GM10266 (cell line): ENCODE measurements around the gene ANKRD39.

Experiments
- DNase-seq: peaks from one replicate; pipeline ENCODE4 v3.0.0; 2012; ENCODE audit errors: extremely low spot score
- CTCF ChIP-seq: IDR thresholded peaks from 2 replicates; pipeline ENCODE4 v1.5.1; 2012; ENCODE audit warnings: mild to moderate bottlenecking, low read depth; ENCODE audit not compliant: control insufficient read depth, insufficient read depth; ENCODE audit errors: missing control alignments

ANKRD39 gene

GRCh38 chr2:96874198-96874831 lies 16.5 kb upstream of the ANKRD39 start:
- TF ChIP-seq CTCF, result no peak
- peak; percentile 63 for DNase-seq

GRCh38 chr2:96873651-96874096 lies 15.9 kb upstream of the ANKRD39 start:
- DNase-seq, result no peak
- no peak for TF ChIP-seq CTCF

- no peak for TF ChIP-seq CTCF
- DNase-seq, result no peak
Observed at GRCh38 chr2:96872591-96873349, 15.0 kb upstream of the ANKRD39 start.

GRCh38 chr2:96870626-96871255 lies 12.9 kb upstream of the ANKRD39 start:
- no peak for TF ChIP-seq CTCF
- no peak for DNase-seq

- DNase-seq, result peak; percentile 79
- TF ChIP-seq CTCF, result no peak
Observed at GRCh38 chr2:96869822-96870625, 12.2 kb upstream of the ANKRD39 start, which contains the start of gene SEMA4C. TSS of gene SEMA4C (minus strand) at chr2:96870080. CDS start at chr2:96867886, 2,194 bp downstream.

GRCh38 chr2:96869281-96869821 lies 11.5 kb upstream of the ANKRD39 start:
- TF ChIP-seq CTCF, result no peak
- peak; percentile 60 for DNase-seq
